Fibroblast of lung (primary cell): ENCODE measurements around the gene INF2. TPM values are rescaled to one million over a fixed set of nuclear protein-coding genes. Genes with fewer than 3 reads are reported as not detected.

ENCODE experiments used
- DNase-seq, 2 donors: peaks; one replicate each; pipeline versions ENCODE4 v3.0.0 to v3.0.0-alpha.2; 2010; ENCODE audit warnings: low read depth in 2 of 2
- H2AFZ ChIP-seq: 2 replicates; pipeline ENCODE4 v1.5.1; 2012; ENCODE audit warnings: low read length, control low read depth, inconsistent platforms
- H3K27ac ChIP-seq: 2 replicates; pipeline ENCODE4 v1.5.1; 2011; ENCODE audit warnings: low read length, control low read depth; ENCODE audit not compliant: insufficient read depth
- H3K27me3 ChIP-seq: 2 replicates; pipeline ENCODE4 v1.5.1; 2011; ENCODE audit warnings: mild to moderate bottlenecking, low read length; ENCODE audit not compliant: control insufficient read depth, insufficient read depth
- H3K36me3 ChIP-seq: 2 replicates; pipeline ENCODE4 v1.5.1; 2011; ENCODE audit warnings: low read length; ENCODE audit not compliant: control insufficient read depth, insufficient read depth
- H3K4me1 ChIP-seq: 2 replicates; pipeline ENCODE4 v1.5.1; 2011; ENCODE audit warnings: low read length; ENCODE audit not compliant: control insufficient read depth, insufficient read depth; ENCODE audit errors: extremely low read depth
- H3K4me2 ChIP-seq: 2 replicates; pipeline ENCODE4 v1.5.1; 2011; ENCODE audit warnings: low read length, control low read depth; ENCODE audit not compliant: insufficient read depth; ENCODE audit errors: extremely low read depth
- H3K4me3 ChIP-seq, 4 experiments: fragments of 200-600 bp in 1 of 4; sonication (generic) in 1 of 4; replicated peaks in 1 of 4; 2 replicates each; pipeline ENCODE4 v1.5.1; 2011 to 2016; ENCODE audit warnings: low read length in 4 of 4, low read depth in 3 of 4, mild to moderate bottlenecking in 3 of 4, control low read depth in 2 of 4, inconsistent platforms in 1 of 4, mixed read lengths in 1 of 4; ENCODE audit not compliant: insufficient read depth in 1 of 4; ENCODE audit errors: control extremely low read depth in 1 of 4
- H3K79me2 ChIP-seq: 2 replicates; pipeline ENCODE4 v1.5.1; 2012; ENCODE audit warnings: mild to moderate bottlenecking, low read length, inconsistent platforms; ENCODE audit not compliant: control insufficient read depth, insufficient read depth
- H3K9ac ChIP-seq: 2 replicates; pipeline ENCODE4 v1.5.1; 2011; ENCODE audit warnings: mild to moderate bottlenecking, low read length, control low read depth; ENCODE audit not compliant: insufficient read depth
- H3K9me3 ChIP-seq: 2 replicates; pipeline ENCODE4 v1.5.1; 2012; ENCODE audit warnings: low read depth, low read length; ENCODE audit not compliant: control insufficient read depth, insufficient read depth
- H4K20me1 ChIP-seq: 2 replicates; pipeline ENCODE4 v1.5.1; 2011; ENCODE audit warnings: low read length; ENCODE audit not compliant: control insufficient read depth, insufficient read depth; ENCODE audit errors: extremely low read depth
- EZH2 ChIP-seq: IDR thresholded peaks from 2 replicates; pipeline ENCODE4 v1.5.1; 2012; ENCODE audit warnings: low read length, control low read depth, mild to moderate bottlenecking; ENCODE audit errors: missing control alignments
- polyA plus RNA-seq, 2 donors: library from polyadenylated mRNA; depleted of rRNA in 1 of 2; stranded (reverse) in 1 of 2; unstranded in 1 of 2; fragments of >200 nt; gene quantifications; 2 replicates each; pipeline ENCODE4 v1.2.1, GENCODE V29; 2011 to 2012; ENCODE audit warnings: missing spikeins in 1 of 2
- total RNA-seq: library from RNA; depleted of rRNA; stranded (reverse); fragments of >200 nt; gene quantifications from 2 replicates; pipeline ENCODE4 v1.2.1, GENCODE V29; 2014
- TF ChIP-seq, protein P1 (sequence below), 2 donors: IDR thresholded peaks in 1 of 2; conservative IDR thresholded peaks in 1 of 2; 1 replicate in 1 of 2; 2 replicates in 1 of 2; pipeline ENCODE4 v1.5.1; 2011 to 2012; ENCODE audit warnings: low read length in 2 of 2, control low read depth in 1 of 2, inconsistent platforms in 1 of 2, low read depth in 1 of 2, mild to moderate bottlenecking in 1 of 2

Gene INF2
- total and polyA plus RNA-seq, 2 donors (not counting 1 experiment from before 2014, with no cell fraction given) = 19.8 to 50.9 TPM

DNA sequence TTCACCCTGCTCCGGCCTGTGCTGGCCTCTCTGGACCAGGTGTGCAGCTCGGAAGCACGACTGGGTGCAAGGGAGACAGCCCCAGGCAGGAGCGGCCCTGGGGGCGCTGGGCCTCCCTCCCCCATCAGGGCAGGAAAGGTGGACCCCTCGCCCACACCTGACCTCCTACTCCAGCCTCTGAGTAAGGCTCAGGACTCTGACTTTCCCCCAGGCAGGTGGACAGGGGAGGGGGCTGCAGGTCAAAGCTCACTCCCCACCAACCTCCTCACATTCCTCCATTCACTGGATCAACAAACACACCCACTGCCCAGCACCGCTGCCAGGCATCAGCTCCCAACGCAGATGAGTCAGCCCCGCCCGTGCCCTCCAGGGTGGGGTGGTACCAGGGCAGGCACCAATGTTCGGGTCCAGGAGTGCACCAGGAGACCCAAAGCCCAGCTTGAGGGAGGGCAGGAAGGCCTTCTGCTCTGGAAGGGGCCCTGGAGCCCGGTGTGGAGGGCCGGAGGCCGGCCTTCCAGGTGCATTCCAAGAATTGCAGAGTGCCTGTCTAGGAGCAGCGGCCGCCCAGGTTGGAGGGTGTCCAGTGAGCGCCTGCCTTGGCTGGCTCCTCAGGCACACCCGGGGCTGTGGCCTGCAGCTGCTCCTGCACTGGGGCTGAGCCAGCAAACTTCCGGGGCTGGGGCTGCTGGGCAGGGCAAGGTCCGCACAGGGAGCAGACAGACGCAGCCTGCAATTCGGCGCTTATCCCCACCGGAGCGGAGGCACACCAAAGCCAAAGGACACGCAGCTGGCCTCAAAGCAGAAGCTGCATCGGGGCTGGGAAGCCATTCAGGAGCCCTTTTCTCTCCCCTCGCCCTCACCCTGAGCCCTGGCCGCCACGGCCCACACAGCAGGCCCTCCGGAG, 1.6 kb upstream of the INF2 start:
- no peak overlapping the region for H3K4me3 ChIP-seq
- H3K4me1 ChIP-seq = peaks cover 32% of the 10 kb centered on the region
- peaks cover 34% of the 10 kb centered on the region for H3K79me2 ChIP-seq
- no peak overlapping the region for H3K27ac ChIP-seq
- peak overlapping the region; percentile 8 for H2AFZ ChIP-seq
- no peak overlapping the region for H3K9ac ChIP-seq
- no peaks in the 10 kb centered on the region for H3K27me3 ChIP-seq
- no peaks in the 10 kb centered on the region for H3K9me3 ChIP-seq
- peak overlapping the region; percentile 68 for H3K4me2 ChIP-seq
- peak; percentile 55 to 73 for DNase-seq
- H4K20me1 ChIP-seq = peaks cover 3% of the 10 kb centered on the region
- H3K36me3 ChIP-seq = peaks cover 12% of the 10 kb centered on the region
- TF ChIP-seq, protein P1, sequence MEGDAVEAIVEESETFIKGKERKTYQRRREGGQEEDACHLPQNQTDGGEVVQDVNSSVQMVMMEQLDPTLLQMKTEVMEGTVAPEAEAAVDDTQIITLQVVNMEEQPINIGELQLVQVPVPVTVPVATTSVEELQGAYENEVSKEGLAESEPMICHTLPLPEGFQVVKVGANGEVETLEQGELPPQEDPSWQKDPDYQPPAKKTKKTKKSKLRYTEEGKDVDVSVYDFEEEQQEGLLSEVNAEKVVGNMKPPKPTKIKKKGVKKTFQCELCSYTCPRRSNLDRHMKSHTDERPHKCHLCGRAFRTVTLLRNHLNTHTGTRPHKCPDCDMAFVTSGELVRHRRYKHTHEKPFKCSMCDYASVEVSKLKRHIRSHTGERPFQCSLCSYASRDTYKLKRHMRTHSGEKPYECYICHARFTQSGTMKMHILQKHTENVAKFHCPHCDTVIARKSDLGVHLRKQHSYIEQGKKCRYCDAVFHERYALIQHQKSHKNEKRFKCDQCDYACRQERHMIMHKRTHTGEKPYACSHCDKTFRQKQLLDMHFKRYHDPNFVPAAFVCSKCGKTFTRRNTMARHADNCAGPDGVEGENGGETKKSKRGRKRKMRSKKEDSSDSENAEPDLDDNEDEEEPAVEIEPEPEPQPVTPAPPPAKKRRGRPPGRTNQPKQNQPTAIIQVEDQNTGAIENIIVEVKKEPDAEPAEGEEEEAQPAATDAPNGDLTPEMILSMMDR (conservative IDR thresholded peaks at IDR 0.05 in 1 of 2, IDR thresholded peaks at IDR 0.05 in 1 of 2; ENCODE audit: low read depth in 1 of 2, low read length in 2 of 2) = no peak
- no peak for TF ChIP-seq EZH2

DNA sequence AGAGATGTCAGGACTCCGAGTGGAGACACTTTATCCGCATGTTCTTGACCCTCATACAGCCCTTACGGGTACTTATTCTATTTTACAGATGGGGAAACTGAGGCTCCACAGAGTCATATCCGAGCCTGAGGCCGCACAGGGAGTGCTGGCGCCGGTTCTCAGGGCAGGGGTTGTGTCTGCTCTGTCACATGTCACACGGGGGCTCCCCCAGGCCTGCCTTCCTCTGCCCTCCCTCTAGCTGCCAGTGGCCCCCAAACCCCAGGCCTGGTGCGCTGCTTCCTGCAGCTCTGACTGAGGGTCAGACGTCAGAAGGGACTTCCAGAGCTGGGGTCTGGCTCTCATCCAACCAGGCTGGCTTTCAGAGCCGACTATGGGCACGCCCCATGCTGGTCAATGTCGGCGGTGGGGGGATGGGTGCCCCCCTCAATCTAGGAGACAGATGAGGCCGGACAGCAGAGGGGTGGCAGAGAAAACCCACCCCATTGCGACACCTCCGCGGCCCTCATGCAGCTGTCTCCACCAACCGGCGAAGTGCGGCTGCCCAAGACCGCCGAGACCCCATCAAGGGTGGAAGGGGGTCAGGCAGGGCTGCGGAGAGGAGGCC, 811 bp upstream of the INF2 start:
- peak; percentile 35 to 45 for DNase-seq
- no peaks in the 10 kb centered on the region for H3K9me3 ChIP-seq
- peak overlapping the region; percentile 54 for H3K27ac ChIP-seq
- peak overlapping the region; percentile 7 for H3K9ac ChIP-seq
- H3K36me3 ChIP-seq = peaks cover 13% of the 10 kb centered on the region
- peak overlapping the region in 2 of 4 experiments; percentile 35 to 93 for H3K4me3 ChIP-seq
- peaks cover 33% of the 10 kb centered on the region for H3K4me1 ChIP-seq
- H3K27me3 ChIP-seq = no peaks in the 10 kb centered on the region
- H3K4me2 ChIP-seq = peak overlapping the region; percentile 68
- peaks cover 3% of the 10 kb centered on the region for H4K20me1 ChIP-seq
- TF ChIP-seq, protein P1 (conservative IDR thresholded peaks at IDR 0.05 in 1 of 2, IDR thresholded peaks at IDR 0.05 in 1 of 2; ENCODE audit: low read depth in 1 of 2, low read length in 2 of 2) = no peak
- no peak for TF ChIP-seq EZH2
- H2AFZ ChIP-seq = peak overlapping the region; percentile 29
- H3K79me2 ChIP-seq = peaks cover 41% of the 10 kb centered on the region
